ENCODE measurements around the gene FRMD8.

Gene FRMD8

DNA sequence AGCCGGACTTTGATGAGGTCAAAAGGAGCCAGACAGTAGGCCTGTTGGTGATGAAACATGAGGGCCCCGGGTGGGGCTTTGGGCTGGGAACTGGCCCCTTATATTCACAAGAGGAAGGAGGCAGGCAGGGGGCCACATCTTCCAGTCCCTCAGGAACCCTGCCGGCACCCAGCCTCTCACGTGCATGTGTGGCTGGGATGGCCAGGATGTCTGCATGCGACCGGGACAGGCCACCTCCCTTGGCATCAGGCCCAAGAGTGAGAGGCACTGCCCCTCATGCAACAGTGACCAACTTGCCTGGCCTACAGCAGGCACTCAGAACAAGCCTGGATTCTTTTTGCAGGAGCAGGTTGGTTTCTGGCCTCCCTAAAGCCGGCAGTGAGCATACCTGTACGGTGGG lies 9.4 kb upstream of the FRMD8 start:
- no peak for FAIRE-seq

DNA sequence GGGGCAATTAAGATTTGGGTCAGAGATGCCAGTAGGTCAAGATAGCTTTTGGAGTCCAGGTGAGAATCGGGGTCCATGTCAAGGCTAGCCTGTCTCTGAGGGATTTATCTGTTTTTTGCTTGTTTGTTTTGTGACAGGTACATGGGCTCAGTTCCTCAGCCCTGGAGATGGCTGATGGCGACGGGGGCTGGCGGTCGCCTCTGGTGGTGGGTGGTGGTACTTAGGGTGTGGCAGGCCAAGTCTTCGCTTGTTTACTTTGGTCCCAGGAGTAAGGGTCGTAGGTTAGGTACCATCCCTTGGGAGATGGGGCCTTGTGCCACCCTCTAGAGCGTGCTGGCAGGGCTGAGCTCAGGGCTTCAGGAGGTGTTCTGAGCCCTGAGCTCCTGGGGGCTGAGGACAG lies 8.7 kb upstream of the FRMD8 start:
- no peak for FAIRE-seq

DNA sequence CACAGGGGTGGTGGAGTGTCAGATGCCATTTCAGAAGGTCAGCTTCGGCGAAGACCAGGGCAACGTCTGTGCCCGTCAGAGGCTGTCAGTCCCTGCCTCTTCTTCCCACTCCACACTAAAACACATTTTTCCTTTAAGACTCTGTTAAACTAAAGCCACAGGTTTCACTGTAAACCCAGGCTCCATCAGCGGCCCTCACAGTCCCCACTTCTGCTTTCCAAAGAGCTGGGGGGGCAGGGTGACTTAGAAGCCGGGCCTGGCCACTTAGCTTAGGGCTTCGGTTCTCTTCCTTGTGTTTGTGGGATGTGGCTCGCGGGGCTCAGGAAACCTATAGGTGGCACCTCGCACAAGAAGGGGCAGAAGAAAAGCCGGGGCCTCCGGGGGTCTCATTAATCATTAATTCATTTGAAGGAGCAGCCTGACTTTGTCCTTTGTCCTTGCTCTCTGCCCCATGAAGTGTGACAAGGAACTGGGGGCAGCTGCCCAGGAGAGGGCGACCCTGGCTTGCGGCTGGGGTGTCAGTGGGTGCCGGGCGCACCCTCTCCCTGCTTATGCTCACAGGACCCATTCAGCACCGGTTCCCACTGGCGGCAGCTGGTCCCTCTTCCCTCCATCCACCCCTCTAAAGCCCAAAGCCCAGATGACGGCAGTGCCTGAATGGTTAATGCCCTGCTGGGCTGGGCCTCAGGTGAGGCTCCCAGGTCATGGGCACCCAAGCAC lies 8.1 kb upstream of the FRMD8 start:
- no peak for FAIRE-seq

DNA sequence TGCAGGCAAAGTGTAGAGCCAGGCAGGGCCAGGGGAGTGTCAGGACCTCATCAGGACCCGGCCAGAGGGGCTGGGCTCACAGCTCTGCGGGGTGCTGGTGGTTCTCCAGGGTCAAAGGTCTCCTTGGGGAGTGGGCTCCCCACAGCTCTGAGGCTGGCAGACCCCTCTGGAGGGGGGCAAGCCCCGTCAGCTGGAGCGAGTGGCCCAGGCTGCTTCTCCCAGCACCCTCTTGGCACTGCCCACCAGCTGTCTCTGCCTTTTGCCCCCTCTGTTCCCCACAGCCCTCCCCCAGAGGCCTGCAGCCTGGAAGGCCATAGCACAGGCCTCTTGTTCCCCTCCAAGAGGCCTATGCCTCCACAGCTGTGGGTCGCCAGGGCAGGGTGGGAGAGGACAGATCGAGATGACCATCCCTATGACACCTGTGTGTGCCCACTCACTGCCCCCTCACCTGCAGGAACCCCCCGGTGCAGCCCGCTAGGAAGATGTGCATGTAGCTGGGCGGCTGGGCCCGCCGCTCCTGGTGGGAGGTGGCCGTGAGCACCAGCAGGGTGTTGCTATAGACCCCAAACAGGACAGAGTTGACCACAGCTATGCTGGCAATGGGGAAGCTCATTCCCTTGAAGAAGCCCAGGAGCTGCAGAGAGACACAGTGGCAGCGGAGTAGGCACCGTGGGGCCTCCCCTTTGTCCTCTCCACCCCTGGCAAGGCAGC lies 7.4 kb upstream of the FRMD8 start:
- FAIRE-seq, result no peak

DNA sequence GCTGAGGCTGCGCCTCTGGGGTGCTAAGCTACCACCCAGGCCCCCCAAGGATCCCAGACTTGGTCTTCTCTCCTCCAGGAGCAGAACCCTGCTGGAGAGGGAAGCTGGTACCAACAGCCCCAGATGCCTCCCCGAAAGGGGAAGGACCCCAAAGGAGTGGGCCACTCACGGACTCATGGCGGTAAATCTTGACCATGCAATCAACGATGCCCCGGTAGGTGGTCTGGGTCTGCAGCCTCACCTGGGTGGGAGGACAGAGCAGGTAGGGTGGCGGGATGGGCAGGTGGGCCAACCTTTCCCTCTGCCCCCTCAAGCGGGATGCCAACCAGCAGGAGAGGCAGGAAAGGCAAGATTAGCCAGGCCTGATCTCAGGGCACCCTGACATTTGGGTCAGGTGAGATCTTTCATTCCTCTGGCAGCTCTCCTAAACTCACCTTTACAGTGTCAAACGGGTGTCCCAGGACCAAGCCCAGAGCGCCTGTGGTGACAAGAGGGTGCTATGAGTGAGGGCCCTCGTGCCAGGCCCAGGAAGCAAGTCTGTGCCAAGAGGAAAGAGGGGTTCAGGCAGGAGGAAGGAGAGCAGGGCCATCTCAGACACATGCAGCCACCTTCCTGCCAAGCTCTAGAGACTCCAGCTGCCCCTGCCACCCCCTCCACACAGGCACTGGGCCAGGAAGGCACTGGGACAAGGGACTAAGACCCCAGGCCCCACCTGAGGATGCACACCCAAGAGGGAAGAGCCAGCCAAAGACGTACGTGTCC lies 6.6 kb upstream of the FRMD8 start:
- FAIRE-seq, result no peak

DNA sequence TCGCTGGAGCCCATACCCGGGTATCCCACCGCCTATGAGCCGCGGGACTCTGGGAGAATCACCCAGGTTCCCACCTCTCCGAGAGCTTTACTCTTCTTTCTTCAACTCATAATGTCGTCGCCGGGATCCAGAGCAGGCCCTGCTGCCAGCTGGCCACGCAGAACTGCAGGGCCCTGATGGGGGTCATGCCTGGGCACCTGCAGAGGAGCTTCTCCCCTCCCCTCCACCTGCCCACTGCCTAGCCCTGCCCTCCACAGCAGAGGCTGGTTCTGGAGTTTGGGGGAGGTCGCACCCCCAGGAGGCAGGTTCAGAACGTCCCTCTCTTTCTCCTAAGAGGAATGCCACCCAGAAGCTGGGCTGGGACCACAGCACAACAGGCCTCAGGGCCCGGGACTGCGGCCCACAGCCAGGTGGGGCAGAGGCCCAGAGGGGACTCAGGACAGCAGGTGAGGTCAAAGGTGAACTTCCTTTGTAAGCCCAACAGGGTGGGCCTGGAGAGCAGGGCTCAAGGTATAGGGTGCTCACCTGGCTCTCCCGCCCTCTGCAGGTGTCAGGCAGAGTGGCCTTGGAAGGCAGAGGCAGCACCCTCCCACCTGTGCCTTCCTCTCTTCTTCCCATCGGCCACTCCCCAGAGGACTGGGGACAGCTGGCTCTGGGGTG lies 5.8 kb upstream of the FRMD8 start:
- FAIRE-seq, result no peak

DNA sequence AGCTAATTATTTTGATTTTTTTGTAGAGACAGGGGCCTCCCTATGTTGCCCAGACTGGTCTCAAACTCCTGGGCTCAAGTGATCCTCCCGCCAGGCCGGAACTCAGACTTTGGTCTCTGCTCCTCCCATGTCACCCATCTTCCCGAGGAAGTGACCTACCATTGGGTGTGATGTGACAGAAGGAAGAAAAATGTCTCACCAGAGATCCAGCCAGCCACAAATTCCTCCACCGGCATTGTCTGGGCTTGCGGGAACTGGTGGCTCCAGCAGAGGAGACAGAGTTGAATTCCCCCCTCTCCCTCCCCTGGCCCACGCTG lies 4.8 kb upstream of the FRMD8 start:
- FAIRE-seq, result no peak

DNA sequence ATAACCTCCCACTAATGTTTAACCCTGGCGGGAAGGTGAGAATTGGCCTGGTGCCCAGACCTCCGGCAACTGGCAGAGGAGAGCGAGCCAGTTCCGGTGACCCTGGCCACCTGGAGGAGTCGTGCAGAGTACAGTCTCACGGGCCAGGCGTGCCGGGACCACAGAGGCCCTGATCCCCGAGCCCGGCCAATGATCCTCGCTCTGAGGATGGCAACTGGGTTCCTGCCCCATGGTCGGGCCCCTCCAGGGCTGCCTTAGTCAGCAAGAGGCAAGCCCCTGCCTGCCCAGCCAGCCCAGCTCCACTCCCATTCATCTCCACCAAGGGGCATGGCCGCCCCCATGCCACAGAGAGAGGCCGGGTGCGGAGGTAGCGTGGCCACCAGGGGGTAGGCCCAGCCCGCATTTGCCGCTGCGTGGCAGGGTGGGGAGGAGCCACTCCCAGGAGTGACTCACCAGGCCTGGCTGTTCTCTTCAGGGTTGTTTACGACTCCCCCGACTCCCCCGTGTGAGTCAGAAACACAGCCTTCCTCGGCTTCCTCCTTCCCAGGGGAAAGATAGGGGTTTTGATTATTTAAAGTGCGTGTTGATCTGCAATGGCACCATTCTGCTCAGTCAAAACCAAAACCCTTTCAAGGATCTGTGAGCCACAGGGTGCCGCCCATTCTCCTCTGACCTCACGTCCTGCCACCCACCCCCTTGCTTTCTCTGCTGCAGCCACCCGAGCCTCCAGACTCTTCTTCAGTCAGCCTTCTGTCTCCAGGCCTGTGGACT lies 4.2 kb upstream of the FRMD8 start, which contains the start of gene SLC25A45:
TSS of gene SLC25A45 (minus strand) at position 614 of the 771 bp plus-strand sequence. CDS start 695 bp downstream, outside the sequence.
- no peak for FAIRE-seq

DNA sequence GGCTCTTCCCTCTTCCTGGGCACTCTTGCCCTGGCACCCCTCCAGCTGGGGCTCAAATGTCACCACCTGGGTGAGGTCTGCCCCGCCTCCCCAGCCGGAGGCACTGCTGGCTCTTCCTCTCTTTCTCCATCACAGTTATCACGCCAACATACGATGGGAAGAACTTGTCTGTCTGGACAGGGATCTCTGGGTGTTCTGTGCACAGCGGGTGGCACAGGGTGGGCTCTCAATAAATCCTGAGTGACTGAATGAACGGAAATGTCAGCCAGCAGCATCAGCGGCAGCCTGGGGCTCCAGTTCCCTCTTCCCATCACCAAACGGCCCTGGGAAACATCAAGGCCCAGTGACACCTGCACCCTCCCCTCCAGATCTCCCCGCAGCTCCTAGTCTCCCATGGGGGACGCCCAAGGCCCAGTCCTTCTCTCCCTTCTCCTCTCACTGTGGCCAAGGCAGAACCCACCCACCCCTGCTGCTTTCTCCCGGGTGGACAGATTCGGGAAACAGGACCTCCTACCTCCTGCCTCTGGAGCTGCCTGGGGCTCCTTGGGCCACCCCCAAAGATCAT lies 3.6 kb upstream of the FRMD8 start:
- FAIRE-seq, result no peak

DNA sequence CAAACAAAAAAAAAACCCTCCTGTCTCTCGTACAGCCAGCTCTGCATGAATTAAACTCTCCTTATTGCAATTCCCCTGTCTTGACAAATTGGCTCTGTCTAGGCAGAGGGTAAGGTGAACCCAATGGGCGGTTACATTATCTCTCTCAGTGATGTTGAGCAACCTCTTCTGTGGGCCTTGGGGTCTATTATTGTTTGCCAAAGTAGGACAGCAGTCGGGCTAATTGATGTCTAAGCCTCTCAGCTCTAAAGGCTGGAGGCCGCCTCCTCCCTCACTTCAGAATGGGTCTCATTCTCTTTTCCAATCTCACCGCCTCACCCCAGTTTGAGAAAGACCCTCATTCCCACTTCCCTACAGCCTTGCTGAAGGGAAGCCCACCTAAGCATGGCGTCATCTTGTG lies 2.7 kb upstream of the FRMD8 start:
- no peak for FAIRE-seq

DNA sequence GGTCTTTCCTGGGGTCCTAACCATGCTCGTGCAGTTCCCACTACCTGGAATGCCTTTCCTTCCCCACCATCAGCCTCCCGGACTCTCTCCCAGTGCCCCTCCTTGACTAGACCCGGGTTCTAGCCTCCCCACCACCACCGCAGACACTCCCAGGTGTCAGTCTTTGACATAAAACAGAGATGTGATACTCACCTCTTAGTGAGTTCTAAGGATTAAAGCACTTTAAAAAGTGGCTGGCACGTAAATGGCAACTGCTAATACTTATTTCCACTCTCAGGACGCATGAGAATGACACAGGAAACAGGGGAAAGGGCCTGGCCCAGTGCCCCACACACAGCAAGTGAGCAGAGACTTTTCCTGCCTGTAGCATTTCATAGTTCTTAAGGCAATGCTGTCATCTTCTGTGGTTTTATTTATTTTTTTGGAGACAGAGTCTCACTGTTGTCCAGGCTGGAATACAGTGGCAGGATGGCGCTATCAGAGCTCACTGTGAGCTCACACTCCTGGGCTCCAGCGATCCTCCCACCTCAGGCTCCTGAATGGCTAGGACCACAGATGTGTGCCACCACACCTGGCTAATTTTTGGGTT lies 2.0 kb upstream of the FRMD8 start:
- FAIRE-seq, result no peak

DNA sequence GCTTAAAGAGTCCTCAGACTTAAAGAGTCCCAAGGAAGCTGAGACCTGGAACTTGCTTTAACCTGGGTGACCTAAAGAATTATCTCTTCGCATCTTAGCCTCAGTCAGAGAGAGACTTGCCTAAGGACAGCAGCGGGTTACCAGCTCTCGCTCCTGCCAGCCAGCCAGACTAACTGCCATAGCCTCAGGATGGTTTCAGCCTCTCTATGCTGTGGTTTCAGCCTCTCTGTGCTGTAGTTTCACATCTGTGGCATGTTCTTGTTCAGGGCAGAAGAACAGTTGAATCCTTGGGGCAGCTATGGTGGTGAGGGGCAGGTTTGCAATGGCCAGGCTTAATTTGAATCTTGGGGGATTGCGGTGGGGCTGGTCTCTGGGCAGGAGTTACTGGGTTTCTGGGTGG lies 2.3 kb downstream of the FRMD8 start:
- no peak for FAIRE-seq

DNA sequence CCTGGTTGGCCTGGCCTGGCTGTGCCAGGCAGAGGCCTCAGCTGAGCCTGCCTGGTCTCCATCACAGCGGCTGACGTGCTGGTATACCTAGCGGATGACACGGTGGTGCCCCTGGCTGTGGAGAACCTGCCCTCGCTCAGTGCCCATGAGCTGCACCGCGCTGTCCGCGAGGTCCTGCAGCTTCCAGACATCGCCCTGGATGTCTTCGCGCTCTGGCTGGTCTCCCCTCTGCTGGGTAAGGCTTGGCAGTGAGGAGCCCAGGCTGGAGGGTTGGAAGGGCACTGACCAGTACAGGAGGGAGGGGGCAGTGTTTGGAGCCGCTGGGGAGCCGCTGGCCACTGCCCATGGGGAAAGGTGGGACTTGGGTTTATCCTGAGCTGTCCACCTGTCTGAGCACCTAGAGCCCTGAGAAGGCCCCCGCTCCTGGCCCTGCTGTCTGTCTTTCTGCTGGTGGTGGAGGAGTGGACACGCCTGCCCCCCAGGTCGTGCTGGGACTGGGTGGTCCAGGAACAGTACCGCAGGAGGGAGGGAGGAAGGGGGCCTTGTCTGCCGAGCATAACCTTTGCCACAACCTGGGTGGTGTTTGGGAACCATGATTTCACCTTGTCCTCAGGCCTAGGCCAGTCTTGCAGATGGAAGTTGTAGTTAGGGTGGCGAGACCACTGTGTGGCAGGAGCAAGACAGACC lies 3.0 kb downstream of the FRMD8 start:
- no peak for FAIRE-seq

DNA sequence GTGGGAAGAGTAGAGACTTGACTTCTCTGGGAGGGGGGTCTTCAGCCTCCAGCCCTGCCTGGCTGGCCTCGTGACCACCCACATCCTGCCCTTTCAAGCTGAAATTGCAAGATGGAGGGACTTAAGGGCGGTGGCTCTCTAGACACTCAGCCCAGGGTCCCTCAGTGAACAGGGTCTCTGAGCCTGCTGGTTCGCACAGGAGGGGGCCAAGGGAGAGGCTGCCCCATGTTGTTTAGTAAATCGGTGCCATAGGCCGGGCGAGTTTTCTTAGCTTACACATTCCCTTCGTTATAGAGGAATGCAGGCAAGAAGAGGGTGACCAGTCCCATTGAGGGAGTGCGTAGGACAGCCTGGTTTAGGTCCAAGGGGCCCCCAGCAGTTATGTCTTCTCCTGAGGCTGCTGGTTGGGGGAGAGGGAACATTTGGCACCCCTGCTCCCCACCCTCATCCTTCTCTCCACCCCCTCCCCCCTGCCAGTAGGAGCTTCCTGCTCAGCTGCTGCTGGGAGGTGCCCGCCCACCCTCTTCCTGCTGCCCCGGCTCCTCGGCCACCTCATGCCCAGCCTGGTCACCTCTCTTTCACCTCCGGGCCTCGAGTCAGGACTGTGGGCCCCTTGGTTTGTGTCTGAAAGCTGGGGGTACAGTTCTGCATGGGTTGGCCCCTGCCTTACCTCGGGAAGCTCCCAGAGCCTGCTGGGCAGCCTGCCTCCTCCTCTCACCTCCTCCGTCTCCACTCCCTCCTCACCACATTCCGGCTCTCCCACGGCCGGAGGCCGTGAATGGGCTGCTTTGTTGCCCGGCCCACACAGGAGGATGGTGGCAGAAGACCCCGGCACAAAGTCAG lies 3.9 kb downstream of the FRMD8 start:
- no peak for FAIRE-seq

DNA sequence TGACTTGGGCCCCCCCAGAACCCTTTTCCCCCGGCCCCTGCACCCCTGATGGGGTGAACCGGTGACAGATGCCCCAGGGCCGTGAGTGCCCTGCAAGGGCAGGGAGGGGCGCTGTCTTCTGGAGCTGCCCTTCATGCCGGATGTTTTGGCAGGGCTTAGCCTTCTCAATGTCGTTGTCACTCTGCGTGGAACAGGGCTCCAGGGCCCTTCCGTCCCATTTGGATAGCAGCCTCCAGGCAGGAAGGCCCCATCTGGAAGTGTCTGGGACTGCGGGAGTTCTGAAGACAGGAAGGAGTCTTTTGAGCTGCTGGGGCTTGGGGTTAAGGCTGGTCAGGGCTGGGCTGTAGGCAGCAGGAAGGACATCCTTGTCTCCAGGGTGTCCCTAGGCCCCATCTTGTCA lies 4.6 kb downstream of the FRMD8 start:
- FAIRE-seq, result no peak

DNA sequence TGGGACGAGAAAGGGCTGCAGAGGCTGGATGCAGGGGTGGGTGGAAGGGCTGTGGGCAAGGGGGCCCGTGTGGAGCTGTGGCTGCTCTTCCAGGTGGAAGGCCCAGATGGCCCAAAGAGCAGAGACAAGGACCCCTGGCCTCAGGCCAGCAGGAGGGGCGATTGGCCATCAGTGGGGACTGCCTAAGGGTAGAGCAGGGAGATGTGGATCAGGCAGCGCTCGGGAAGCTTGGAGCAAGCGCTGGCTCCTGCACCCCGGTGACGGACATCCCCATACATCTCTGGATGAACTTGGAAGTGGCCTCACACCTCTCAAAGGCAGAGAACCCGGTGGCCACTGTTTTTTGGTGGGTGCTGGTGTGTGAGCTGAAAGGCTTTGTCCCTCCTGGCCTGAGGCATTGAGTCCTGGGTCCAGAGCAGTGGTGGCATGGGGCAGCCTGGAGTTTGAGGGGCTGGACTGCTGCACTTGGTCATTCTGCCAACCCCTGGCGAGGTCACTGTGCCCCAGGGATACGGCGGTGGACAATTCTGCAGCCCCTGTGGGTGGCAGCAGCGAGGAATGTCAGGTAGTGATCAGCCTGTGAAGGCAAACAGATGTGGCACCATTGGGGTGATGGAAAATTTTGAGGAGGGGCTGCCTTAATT lies 5.9 kb downstream of the FRMD8 start:
- no peak for FAIRE-seq

DNA sequence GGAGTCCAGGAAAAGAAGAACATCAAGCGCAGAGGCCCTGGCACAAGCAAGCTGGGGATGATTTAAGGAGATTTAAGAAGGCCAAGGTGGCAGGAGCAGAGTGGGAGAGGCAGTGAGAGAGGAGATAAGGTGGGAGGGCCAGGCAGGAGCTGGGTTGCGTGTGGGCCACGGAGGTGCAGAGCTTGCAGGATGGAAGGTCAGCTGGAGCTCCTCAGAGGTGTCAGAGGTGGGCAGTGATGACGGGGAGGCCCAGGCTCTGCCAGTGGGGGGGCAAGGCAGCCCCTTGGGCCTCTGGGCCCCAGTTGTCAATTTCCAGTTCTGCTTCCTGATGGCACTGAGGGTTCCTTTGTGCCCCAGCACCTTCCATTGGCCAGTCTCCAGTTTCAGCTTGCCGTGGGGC lies 6.5 kb downstream of the FRMD8 start:
- no peak for FAIRE-seq

DNA sequence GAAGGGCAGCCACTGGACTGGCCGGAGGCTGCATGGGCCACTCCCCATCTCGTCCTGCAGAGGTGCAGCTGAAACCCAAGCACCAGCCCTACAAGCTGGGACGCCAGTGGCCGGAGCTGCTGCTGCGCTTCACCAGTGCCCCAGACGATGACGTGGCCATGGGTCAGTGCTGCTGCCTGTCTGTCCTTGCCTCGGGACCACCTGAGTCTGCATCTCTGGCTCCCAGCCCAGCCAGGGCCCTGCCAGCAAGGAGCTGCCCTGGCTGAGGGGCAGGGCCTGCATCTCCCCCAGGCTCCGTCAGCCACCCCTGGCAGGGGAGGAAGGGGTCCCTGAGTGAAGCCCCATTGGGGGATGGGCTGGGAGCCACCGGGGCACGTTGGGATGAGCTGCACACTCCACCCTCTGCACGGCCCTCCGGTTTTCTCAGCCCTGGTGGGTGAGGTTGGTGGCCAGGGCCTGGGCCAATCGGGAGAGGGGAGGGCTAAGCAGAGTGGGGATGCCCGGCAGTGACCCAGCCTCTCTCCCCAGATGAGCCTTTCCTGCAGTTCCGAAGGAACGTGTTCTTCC lies 7.2 kb downstream of the FRMD8 start:
- no peak for FAIRE-seq

DNA sequence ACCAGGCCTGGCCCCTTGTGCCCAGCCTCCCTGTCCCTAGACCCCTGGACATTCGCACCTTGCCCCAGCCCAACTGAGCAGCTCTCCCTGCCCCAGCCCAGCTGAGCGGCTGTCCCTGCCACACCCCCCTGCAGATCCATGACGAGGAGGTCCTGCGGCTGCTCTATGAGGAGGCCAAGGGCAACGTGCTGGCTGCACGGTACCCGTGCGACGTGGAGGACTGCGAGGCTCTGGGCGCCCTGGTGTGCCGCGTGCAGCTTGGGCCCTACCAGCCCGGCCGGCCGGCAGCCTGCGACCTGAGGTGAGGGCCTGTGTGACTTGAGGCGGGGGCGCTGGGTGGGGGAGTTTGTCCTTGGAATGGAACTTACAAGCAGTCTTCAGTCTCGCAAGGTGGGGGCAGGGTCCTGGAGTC lies 7.7 kb downstream of the FRMD8 start:
- no peak for FAIRE-seq
